Nephron progenitor cell (in vitro differentiated cells): ENCODE measurements around the gene RNF113B.

ENCODE experiments used
- DNase-seq: peaks from one replicate; pipeline ENCODE4 v3.0.0; 2021
- H3K27ac Mint-ChIP-seq: 2 replicates; pipeline ENCODE4 v1.8.0; 2021; ENCODE audit warnings: mild to moderate bottlenecking, moderate library complexity, mixed read lengths
- H3K27me3 Mint-ChIP-seq: 2 replicates; pipeline ENCODE4 v1.8.0; 2021; ENCODE audit warnings: mild to moderate bottlenecking, low read depth, mixed read lengths; ENCODE audit not compliant: poor library complexity
- H3K36me3 Mint-ChIP-seq: 2 replicates; pipeline ENCODE4 v1.8.0; 2021; ENCODE audit warnings: low read depth, mixed read lengths
- H3K4me1 Mint-ChIP-seq: 2 replicates; pipeline ENCODE4 v1.8.0; 2021; ENCODE audit warnings: mixed read lengths
- H3K4me3 Mint-ChIP-seq: 2 replicates; pipeline ENCODE4 v1.8.0; 2021; ENCODE audit warnings: mild to moderate bottlenecking, moderate library complexity, mixed read lengths
- H3K9me3 Mint-ChIP-seq: 2 replicates; pipeline ENCODE4 v1.8.0; 2021; ENCODE audit warnings: mild to moderate bottlenecking, moderate library complexity, mixed read lengths
- TF ChIP-seq, protein P1 (sequence below): fragments of 200-600 bp; sonication (generic); IDR thresholded peaks from 2 replicates; pipeline ENCODE4 v1.5.0; 2021; ENCODE audit warnings: antibody characterized with exemption

Gene RNF113B

DNA sequence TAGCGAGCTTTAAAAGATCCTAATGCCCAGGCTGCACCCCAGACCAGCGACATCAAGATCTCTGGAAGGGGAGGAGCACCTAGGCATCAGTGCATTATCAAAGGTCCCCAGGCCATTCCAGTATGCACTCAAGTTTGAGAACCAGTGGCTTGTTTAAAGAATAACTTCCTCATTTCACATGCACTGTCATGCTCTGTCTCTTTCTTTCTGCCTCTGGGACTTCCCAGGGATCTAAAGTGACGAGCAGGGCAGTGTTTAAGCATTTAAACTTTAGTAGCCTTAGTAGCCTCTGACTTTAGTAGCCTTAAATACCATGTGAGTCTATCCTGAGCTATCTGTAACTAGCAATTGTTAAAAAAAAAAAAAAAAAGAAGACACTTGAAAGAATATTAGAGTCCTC lies 43.1 kb downstream of the RNF113B start:
- Mint-ChIP-seq H3K36me3 (no peaks in the 10 kb centered on the region), H3K9me3 (peaks cover 3% of the 10 kb centered on the region), H3K4me3 (no peak overlapping the region), H3K27me3 (peaks cover 20% of the 10 kb centered on the region), H3K4me1 (peaks cover 6% of the 10 kb centered on the region), H3K27ac (no peak overlapping the region)
- no peak for DNase-seq
- TF ChIP-seq, protein P1, sequence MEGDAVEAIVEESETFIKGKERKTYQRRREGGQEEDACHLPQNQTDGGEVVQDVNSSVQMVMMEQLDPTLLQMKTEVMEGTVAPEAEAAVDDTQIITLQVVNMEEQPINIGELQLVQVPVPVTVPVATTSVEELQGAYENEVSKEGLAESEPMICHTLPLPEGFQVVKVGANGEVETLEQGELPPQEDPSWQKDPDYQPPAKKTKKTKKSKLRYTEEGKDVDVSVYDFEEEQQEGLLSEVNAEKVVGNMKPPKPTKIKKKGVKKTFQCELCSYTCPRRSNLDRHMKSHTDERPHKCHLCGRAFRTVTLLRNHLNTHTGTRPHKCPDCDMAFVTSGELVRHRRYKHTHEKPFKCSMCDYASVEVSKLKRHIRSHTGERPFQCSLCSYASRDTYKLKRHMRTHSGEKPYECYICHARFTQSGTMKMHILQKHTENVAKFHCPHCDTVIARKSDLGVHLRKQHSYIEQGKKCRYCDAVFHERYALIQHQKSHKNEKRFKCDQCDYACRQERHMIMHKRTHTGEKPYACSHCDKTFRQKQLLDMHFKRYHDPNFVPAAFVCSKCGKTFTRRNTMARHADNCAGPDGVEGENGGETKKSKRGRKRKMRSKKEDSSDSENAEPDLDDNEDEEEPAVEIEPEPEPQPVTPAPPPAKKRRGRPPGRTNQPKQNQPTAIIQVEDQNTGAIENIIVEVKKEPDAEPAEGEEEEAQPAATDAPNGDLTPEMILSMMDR, result no peak

DNA sequence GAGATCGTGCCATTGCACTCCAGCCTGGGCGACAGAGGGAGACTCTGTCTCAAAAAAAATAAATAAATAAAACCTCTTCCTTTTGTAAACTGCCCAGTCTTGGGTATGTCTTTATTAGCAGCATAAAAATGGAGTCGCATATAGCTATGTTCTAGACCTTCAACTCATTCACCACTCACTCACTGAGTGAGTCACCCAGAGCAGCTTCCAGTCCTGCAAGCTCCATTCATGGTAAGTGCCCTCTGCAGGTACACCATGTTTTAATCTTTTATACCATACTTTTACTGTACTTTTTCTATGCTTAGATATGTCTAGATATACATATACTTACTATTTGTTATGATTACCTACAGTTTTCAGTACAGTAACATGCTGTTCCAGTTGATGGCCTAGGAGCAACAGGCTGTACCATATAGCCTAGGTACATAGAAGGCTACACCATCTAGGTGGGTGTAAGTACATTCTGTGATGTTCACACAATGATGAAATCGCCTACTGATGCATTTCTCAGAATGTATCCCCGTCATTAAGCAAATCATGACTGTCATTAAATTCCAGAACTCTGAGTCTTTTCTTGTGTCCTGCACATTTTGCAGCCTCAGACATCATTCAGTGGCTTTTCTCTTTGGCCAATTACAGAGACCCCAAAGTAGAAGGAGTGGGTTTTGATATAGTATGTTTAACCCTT lies 47.9 kb downstream of the RNF113B start:
- peaks cover 19% of the 10 kb centered on the region for H3K27me3 Mint-ChIP-seq
- H3K27ac Mint-ChIP-seq, result no peak overlapping the region
- peaks cover 13% of the 10 kb centered on the region for H3K9me3 Mint-ChIP-seq
- H3K36me3 Mint-ChIP-seq, result no peaks in the 10 kb centered on the region
- peaks cover 12% of the 10 kb centered on the region for H3K4me1 Mint-ChIP-seq
- DNase-seq, result no peak
- TF ChIP-seq, protein P1, result no peak
- H3K4me3 Mint-ChIP-seq, result no peak overlapping the region
